Endothelial cell of umbilical vein (primary cell): ENCODE measurements around the gene SP2. TPM values are rescaled to one million over a fixed set of nuclear protein-coding genes. Genes with fewer than 3 reads are reported as not detected.

Experiments
- BruUV-seq: library from RNA; stranded (reverse); fragments of 400-500 nt; replicated peaks from 2 replicates; lab custom pipeline; 2021; lab: Mats Ljungman, UMichigan
- CTCF ChIA-PET: fragments of 300-600, 350-600 bp; sonication (Branson Sonifier 250); formaldehyde crosslinking; loops from one replicate; lab custom pipeline; 2021; ENCODE audit warnings: antibody characterized with exemption, inconsistent platforms; lab: Charles Lee
- POLR2A ChIA-PET: fragments of 300-600, 350-600 bp; sonication (Branson Sonifier 250); formaldehyde crosslinking; loops from one replicate; lab custom pipeline; 2021; ENCODE audit warnings: antibody characterized with exemption, inconsistent platforms; lab: Charles Lee
- DNase-seq: peaks from one replicate; pipeline ENCODE4 v3.0.0-alpha.2; 2011; ENCODE audit warnings: low read depth, low spot score
- FAIRE-seq: peaks from 2 replicates; lab custom pipeline; 2011; peaks lifted over from hg19 to GRCh38; lab: Jason Lieb, UNC
- H2AFZ ChIP-seq: 2 replicates; pipeline ENCODE4 v1.6.0; 2012; ENCODE audit warnings: low read depth, low read length, control low read depth, inconsistent platforms
- H3K27ac ChIP-seq: 2 replicates; pipeline ENCODE4 v1.5.1; 2011; ENCODE audit warnings: low read depth, mild to moderate bottlenecking, control low read depth, low read length, moderate library complexity; ENCODE audit not compliant: insufficient read depth
- H3K27me3 ChIP-seq, 2 experiments: 2 replicates each; pipeline versions ENCODE4 v1.6.0 to v1.6.1; 2011; ENCODE audit warnings: low read length in 2 of 2, mixed read lengths in 1 of 2; ENCODE audit not compliant: control insufficient read depth in 2 of 2, insufficient read depth in 2 of 2
- H3K36me3 ChIP-seq, 2 experiments: 2 replicates in 1 of 2; 3 replicates in 1 of 2; pipeline ENCODE4 v1.5.1; 2011; ENCODE audit warnings: low read length in 2 of 2, mild to moderate bottlenecking in 1 of 2, moderate library complexity in 1 of 2; ENCODE audit not compliant: control insufficient read depth in 2 of 2, insufficient read depth in 2 of 2; ENCODE audit errors: extremely low read depth in 1 of 2
- H3K4me1 ChIP-seq: 3 replicates; pipeline ENCODE4 v1.5.1; 2011; ENCODE audit warnings: mild to moderate bottlenecking, low read length; ENCODE audit not compliant: control insufficient read depth, insufficient read depth; ENCODE audit errors: extremely low read depth
- H3K4me2 ChIP-seq: 2 replicates; pipeline ENCODE4 v1.6.1; 2011; ENCODE audit warnings: low read length, control low read depth, mixed read lengths; ENCODE audit not compliant: insufficient read depth
- H3K4me3 ChIP-seq, 3 experiments: fragments of 200-600 bp in 1 of 3; sonication (generic), shearing (Covaris generic) in 1 of 3; replicated peaks in 1 of 3; 2 replicates each; pipeline ENCODE4 v1.5.1; 2011 to 2016; ENCODE audit warnings: control low read depth in 3 of 3, low read length in 3 of 3, mild to moderate bottlenecking in 2 of 3, inconsistent platforms in 1 of 3, low read depth in 1 of 3, moderate library complexity in 1 of 3; ENCODE audit not compliant: insufficient read depth in 1 of 3
- H3K79me2 ChIP-seq: 2 replicates; pipeline ENCODE4 v1.6.0; 2012; ENCODE audit warnings: low read length, inconsistent platforms; ENCODE audit not compliant: control insufficient read depth, insufficient read depth
- H3K9ac ChIP-seq: replicated peaks from 2 replicates; pipeline ENCODE3; 2011; ENCODE audit warnings: low read length, control low read depth; ENCODE audit not compliant: insufficient read depth; ENCODE audit errors: extremely low read depth
- H3K9me1 ChIP-seq: replicated peaks from 3 replicates; pipeline ENCODE4 v1.6.0; 2011; ENCODE audit warnings: mild to moderate bottlenecking, low read length; ENCODE audit not compliant: control insufficient read depth, insufficient read depth; ENCODE audit errors: extremely low read depth
- H3K9me3 ChIP-seq: replicated peaks from 2 replicates; pipeline ENCODE4 v1.5.1; 2012; ENCODE audit warnings: low read length, inconsistent platforms; ENCODE audit not compliant: control insufficient read depth, insufficient read depth
- H4K20me1 ChIP-seq: replicated peaks from 2 replicates; pipeline ENCODE3; 2011; ENCODE audit warnings: mild to moderate bottlenecking, low read length; ENCODE audit not compliant: control insufficient read depth, insufficient read depth; ENCODE audit errors: extremely low read depth
- CTCF ChIP-seq, 2 donors: IDR thresholded peaks; 1 replicate in 1 of 2; 2 replicates in 1 of 2; pipeline ENCODE4 v1.5.1; 2011; ENCODE audit warnings: low read length in 2 of 2, mild to moderate bottlenecking in 2 of 2, moderate library complexity in 2 of 2, control low read depth in 1 of 2, inconsistent platforms in 1 of 2, low read depth in 1 of 2; ENCODE audit not compliant: insufficient read depth in 1 of 2; ENCODE audit errors: extremely low read depth in 1 of 2
- EZH2 ChIP-seq: IDR thresholded peaks from 2 replicates; pipeline ENCODE4 v1.6.1; 2012; ENCODE audit warnings: borderline replicate concordance, low read depth, mild to moderate bottlenecking, moderate library complexity, low read length, inconsistent platforms; ENCODE audit not compliant: severe bottlenecking
- FOS ChIP-seq: IDR thresholded peaks from 2 replicates; pipeline ENCODE4 v1.6.1; 2011; ENCODE audit warnings: mild to moderate bottlenecking, low read length, moderate library complexity, borderline replicate concordance; ENCODE audit not compliant: insufficient read depth
- POLR2A ChIP-seq: IDR thresholded peaks from 2 replicates; pipeline ENCODE4 v1.6.1; 2012; ENCODE audit warnings: low read depth, mild to moderate bottlenecking, control low read depth, low read length
- POLR2AphosphoS5 ChIP-seq: IDR thresholded peaks from 2 replicates; pipeline ENCODE4 v1.6.1; 2012; ENCODE audit warnings: low read depth, mild to moderate bottlenecking, control low read depth, low read length, moderate library complexity; ENCODE audit not compliant: insufficient read depth
- dilution Hi-C: fragments of 300-500 bp; cut with MboI; formaldehyde crosslinking; loops from one replicate; pipeline ENCODE4 v1.15.0; 2019; ENCODE audit warnings: low sequenced_read_pairs; ENCODE audit not compliant: extremely low pct_ligation_motif_present
- intact Hi-C: fragments of 100-400 bp; cut with micrococcal nuclease; formaldehyde crosslinking; loops from one replicate; pipeline ENCODE4 v1.10.0; 2022
- polyA plus RNA-seq, 4 experiments: library from polyadenylated mRNA; depleted of rRNA in 3 of 4; stranded (reverse) in 3 of 4; unstranded in 1 of 4; fragments of >200 nt; gene quantifications; 2 replicates each; pipeline versions ENCODE4 v1.2.1 to v1.2.3, GENCODE V29; 2011 to 2012; ENCODE audit warnings: missing spikeins in 1 of 4
- total RNA-seq: library from RNA; stranded (reverse); gene quantifications from 2 replicates; pipeline ENCODE4 v1.2.3, GENCODE V29; 2021

Gene SP2
- total and polyA plus RNA-seq, 2 donors (not counting 3 experiments of a cell fraction or from before 2014, with no cell fraction given): 11.2 to 18.6 TPM

- Histone ChIP-seq H3K79me2 (no peaks in the 10 kb centered on the region), H3K9me1 (no peaks in the 10 kb centered on the region), H2AFZ (peak overlapping the region; percentile 52), H3K4me1 (peaks cover 8% of the 10 kb centered on the region), H3K36me3 (no peaks in the 10 kb centered on the region), H4K20me1 (no peaks in the 10 kb centered on the region), H3K9ac (no peak overlapping the region), H3K9me3 (no peaks in the 10 kb centered on the region), H3K4me3 (no peak overlapping the region), H3K4me2 (no peak overlapping the region), H3K27ac (no peak overlapping the region), H3K27me3 (peaks cover 0 to 3% of the 10 kb centered on the region in 2 experiments)
- intact Hi-C loops: no loop called here
- FAIRE-seq (peak; percentile 59), DNase-seq (no peak)
- BruUV-seq: no TSS peak
- ChIA-PET CTCF (interaction anchor here (1.0 to 2.4 kb wide), 4 partner anchors 13 to 27 kb away, joined by 4 to 12 read pairs (median 6); partner anchors contain the start of gene SP6), POLR2A (interaction anchor here (0.6 kb wide), 1 partner anchor 169 kb away, joined by 3 read pairs; the partner anchor contains the start of gene TBKBP1)
- peak; percentile 17 for TF ChIP-seq POLR2AphosphoS5
- peak; percentile 69 for TF ChIP-seq FOS
- no peak for TF ChIP-seq POLR2A
- dilution Hi-C loops: no loop called here
Observed at GRCh38 chr17:47862621-47863440, 33.2 kb upstream of the SP2 start.

GRCh38 chr17:47864791-47865216 is 31.2 kb upstream of the SP2 start:
- Histone ChIP-seq H3K36me3 (no peaks in the 10 kb centered on the region), H3K9me1 (no peaks in the 10 kb centered on the region), H3K9ac (no peak overlapping the region), H3K4me1 (peaks cover 8% of the 10 kb centered on the region), H3K27me3 (peaks cover 6 to 12% of the 10 kb centered on the region in 2 experiments), H4K20me1 (no peaks in the 10 kb centered on the region), H3K4me2 (no peak overlapping the region), H3K4me3 (no peak overlapping the region), H3K79me2 (no peaks in the 10 kb centered on the region), H3K9me3 (no peaks in the 10 kb centered on the region), H3K27ac (no peak overlapping the region), H2AFZ (no peak overlapping the region)
- BruUV-seq: no TSS peak
- intact Hi-C loops (no loop called here), dilution Hi-C loops (no loop called here)
- CTCF ChIA-PET: interaction anchor here (0.8 to 1.6 kb wide), 4 partner anchors 9 to 82 kb away, joined by 3 to 6 read pairs (median 4); no protein-coding TSS in a partner anchor
- TF ChIP-seq CTCF (IDR thresholded peaks at IDR 0.05; ENCODE audit: extremely low read depth in 1 of 2, insufficient read depth in 1 of 2, low read depth in 1 of 2, low read length in 2 of 2): no peak
- no peak for TF ChIP-seq POLR2A
- TF ChIP-seq EZH2: no peak
- POLR2A ChIA-PET: no interaction called here
- DNase-seq: no peak
- FAIRE-seq: no peak
